Cardiac muscle cell (in vitro differentiated cells and primary cell): Measurements from ENCODE around the gene MRRF. TPM values are rescaled to one million over a fixed set of nuclear protein-coding genes. Genes with fewer than 3 reads are reported as not detected.
A peak's percentile ranks its signal among the peaks of the same experiment; 100 is the strongest.

Source experiments
- DNase-seq, 2 donors: peaks; one replicate each; pipeline versions ENCODE4 v3.0.0 to v3.0.0-alpha.2; 2010 to 2017; ENCODE audit warnings: low read depth in 1 of 2, low spot score in 1 of 2
- H3K27ac ChIP-seq: fragments of 200-600 bp; sonication (generic); 2 replicates; pipeline ENCODE4 v1.5.1; 2016
- H3K27me3 ChIP-seq: fragments of 200-600 bp; sonication (generic); 2 replicates; pipeline ENCODE4 v1.6.0; 2016; ENCODE audit warnings: control low read depth
- H3K36me3 ChIP-seq: fragments of 200-600 bp; sonication (generic); 2 replicates; pipeline ENCODE4 v1.5.1; 2016; ENCODE audit warnings: control low read depth
- H3K4me1 ChIP-seq: fragments of 200-600 bp; sonication (generic); 2 replicates; pipeline ENCODE4 v1.8.1; 2017; ENCODE audit warnings: low read depth, mild to moderate bottlenecking, mixed run types
- H3K4me3 ChIP-seq: fragments of 200-600 bp; sonication (generic); 2 replicates; pipeline ENCODE4 v1.5.1; 2016; ENCODE audit warnings: mild to moderate bottlenecking
- H3K9me3 ChIP-seq: fragments of 200-600 bp; sonication (generic); 2 replicates; pipeline ENCODE4 v1.5.1; 2017; ENCODE audit warnings: low read depth, mild to moderate bottlenecking, control low read depth
- polyA plus RNA-seq: library from polyadenylated mRNA; unstranded; fragments of >200 nt; fragmentation: Nextera tagmentation; extraction: Ambion mirVana; gene quantifications from 2 replicates; pipeline ENCODE4 v1.2.1, GENCODE V29; 2016
- total RNA-seq: library from RNA; depleted of rRNA; stranded (reverse); fragments of >200 nt; gene quantifications from 2 replicates; pipeline ENCODE4 v1.2.3, GENCODE V29; 2016
- TF ChIP-seq, protein P1 (sequence below): IDR thresholded peaks from 2 replicates; pipeline ENCODE4 v1.5.1; 2012; ENCODE audit warnings: low read depth, mild to moderate bottlenecking, low read length

The MRRF gene
- total and polyA plus RNA-seq, 2 experiments from 2014 or later, result 44.4 to 45.5 TPM

DNA sequence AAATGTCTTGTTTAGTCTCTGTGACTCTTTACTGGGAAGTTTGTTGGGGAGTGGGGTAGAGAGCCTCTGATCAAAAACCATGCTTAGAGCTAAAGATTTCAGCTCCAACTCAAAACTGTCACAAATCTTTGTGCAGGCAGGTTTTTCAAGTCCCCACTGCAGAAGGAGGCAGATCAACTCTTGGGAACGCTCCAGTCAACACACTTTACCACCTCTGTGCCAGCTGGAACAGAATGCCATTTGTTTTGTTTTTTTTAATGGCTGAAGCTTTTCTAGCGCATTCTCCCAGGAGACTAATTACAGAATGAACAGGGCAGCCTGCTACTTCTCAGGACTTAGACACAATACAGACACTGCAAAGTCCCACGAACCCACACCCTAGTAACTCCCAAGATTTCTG, 18.0 kb upstream of the MRRF start:
- peaks cover 65% of the 10 kb centered on the region for H3K36me3 ChIP-seq
- H3K4me1 ChIP-seq, result no peaks in the 10 kb centered on the region
- TF ChIP-seq, protein P1, sequence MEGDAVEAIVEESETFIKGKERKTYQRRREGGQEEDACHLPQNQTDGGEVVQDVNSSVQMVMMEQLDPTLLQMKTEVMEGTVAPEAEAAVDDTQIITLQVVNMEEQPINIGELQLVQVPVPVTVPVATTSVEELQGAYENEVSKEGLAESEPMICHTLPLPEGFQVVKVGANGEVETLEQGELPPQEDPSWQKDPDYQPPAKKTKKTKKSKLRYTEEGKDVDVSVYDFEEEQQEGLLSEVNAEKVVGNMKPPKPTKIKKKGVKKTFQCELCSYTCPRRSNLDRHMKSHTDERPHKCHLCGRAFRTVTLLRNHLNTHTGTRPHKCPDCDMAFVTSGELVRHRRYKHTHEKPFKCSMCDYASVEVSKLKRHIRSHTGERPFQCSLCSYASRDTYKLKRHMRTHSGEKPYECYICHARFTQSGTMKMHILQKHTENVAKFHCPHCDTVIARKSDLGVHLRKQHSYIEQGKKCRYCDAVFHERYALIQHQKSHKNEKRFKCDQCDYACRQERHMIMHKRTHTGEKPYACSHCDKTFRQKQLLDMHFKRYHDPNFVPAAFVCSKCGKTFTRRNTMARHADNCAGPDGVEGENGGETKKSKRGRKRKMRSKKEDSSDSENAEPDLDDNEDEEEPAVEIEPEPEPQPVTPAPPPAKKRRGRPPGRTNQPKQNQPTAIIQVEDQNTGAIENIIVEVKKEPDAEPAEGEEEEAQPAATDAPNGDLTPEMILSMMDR, result no peak
- H3K27me3 ChIP-seq, result no peaks in the 10 kb centered on the region
- H3K4me3 ChIP-seq, result no peak overlapping the region
- H3K9me3 ChIP-seq, result no peaks in the 10 kb centered on the region
- no peak overlapping the region for H3K27ac ChIP-seq
- DNase-seq, result no peak

DNA sequence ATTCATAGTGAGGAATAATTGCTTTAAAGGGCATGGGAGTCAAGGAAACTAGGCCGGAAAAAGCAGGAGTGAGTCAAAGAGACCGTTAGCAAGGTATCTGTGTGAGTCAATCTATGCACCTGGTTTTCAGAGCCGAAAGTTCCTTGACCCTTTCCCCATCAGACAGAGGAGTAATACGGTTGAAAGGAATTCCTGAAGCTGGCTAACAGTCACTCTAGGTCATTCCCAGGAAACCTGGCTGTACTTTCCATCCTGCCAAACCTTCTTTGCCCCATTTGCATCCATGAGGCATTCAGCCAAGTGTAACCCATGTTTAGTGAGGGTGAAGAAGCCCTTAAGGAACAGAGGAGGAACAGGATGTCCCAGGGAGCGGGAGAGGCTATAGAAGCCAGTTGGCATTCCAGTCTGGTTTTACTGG, 16.2 kb upstream of the MRRF start:
- H3K4me3 ChIP-seq, result no peak overlapping the region
- H3K36me3 ChIP-seq, result peaks cover 52% of the 10 kb centered on the region
- H3K27ac ChIP-seq, result no peak overlapping the region
- TF ChIP-seq, protein P1, result no peak
- DNase-seq, result no peak
- no peaks in the 10 kb centered on the region for H3K27me3 ChIP-seq
- no peaks in the 10 kb centered on the region for H3K4me1 ChIP-seq
- no peaks in the 10 kb centered on the region for H3K9me3 ChIP-seq

DNA sequence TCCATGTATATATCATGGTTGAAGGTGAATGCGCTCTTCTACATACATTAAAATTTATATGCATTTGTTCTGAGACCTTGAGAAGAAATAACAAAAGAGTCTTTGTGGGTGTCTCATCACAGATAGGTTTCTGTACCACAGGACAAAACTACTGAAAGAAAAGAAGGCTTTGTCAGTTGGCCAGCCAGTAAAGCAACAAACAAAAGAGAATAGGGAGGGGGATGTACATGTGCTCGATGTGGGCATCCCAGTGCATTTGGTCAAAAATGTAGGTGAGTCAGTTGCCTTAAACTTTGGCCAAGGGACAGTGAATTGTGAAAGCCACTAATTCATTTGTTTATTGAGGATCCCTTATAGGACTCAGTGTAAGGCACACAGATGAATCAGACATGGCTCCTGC, 13.3 kb upstream of the MRRF start:
- DNase-seq, result no peak
- Histone ChIP-seq H3K4me3 (no peak overlapping the region), H3K27ac (no peak overlapping the region), H3K9me3 (no peaks in the 10 kb centered on the region), H3K27me3 (no peaks in the 10 kb centered on the region), H3K36me3 (peaks cover 26% of the 10 kb centered on the region), H3K4me1 (no peaks in the 10 kb centered on the region)
- TF ChIP-seq, protein P1, result no peak

DNA sequence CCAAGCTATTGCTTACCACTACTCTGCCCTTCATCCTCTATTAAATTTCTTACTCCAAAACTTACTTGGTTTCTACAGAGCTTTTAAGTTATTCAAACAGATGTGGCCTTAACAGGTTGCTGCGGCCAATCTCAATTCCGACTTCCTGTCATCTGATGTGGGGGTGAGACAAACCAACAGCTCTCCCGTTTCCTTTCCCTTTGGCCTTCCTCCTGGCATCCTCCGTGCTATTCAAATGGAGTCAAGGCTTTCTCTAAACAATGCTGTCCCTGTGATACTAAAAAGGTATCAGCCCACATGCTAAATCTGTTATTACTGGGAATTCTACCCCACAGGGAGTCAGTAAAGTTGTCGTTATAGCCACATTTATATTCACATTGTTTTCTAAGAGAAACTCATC, 11.9 kb upstream of the MRRF start:
- TF ChIP-seq, protein P1, result no peak
- H3K9me3 ChIP-seq, result no peaks in the 10 kb centered on the region
- DNase-seq, result peak in 1 of 2 donors; percentile 39
- H3K36me3 ChIP-seq, result peaks cover 19% of the 10 kb centered on the region
- H3K4me1 ChIP-seq, result no peaks in the 10 kb centered on the region
- H3K4me3 ChIP-seq, result no peak overlapping the region
- no peaks in the 10 kb centered on the region for H3K27me3 ChIP-seq
- no peak overlapping the region for H3K27ac ChIP-seq

DNA sequence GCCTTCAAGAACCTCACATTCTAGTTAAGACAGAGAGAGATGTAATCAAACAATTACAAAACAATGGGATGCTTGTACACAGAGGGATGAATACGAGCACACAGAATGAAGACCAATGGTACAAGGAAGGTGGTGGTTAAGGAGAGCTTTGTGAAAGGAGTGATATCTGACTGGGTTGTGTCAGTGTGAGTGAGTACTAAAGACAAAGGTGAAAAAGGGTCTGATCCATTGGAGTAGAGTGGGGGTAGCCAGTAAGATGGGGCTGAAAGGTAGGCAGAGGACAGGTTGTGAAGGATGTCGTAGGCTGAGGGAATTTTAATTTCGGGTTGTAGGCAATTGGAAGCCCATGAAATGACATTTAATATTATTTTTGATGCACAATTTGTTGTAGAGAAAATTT, 9.9 kb upstream of the MRRF start:
- Histone ChIP-seq H3K36me3 (peaks cover 22% of the 10 kb centered on the region), H3K27me3 (no peaks in the 10 kb centered on the region), H3K4me3 (no peak overlapping the region), H3K9me3 (no peaks in the 10 kb centered on the region), H3K4me1 (no peaks in the 10 kb centered on the region), H3K27ac (no peak overlapping the region)
- TF ChIP-seq, protein P1, result no peak
- no peak for DNase-seq

DNA sequence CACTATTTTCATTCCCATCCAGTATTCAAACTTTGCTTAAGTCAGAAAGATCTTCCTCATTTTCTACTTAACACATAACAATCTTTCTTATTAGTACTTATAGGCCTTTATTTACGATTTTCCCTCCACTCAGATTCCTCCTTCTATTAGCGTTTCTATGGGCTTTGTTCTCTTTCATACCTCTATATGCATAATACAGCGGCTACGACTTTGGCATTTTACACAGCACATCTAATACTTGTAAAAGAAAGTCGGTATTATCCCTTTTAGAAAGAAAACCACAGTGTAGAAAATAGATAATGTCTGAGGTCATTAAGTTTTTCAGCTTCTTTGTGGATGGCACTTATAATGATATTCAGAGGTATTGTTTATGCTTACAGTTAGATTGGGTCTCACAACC, 8.5 kb upstream of the MRRF start:
- Histone ChIP-seq H3K9me3 (no peaks in the 10 kb centered on the region), H3K4me1 (no peaks in the 10 kb centered on the region), H3K27me3 (no peaks in the 10 kb centered on the region), H3K4me3 (no peak overlapping the region), H3K27ac (no peak overlapping the region), H3K36me3 (peaks cover 25% of the 10 kb centered on the region)
- TF ChIP-seq, protein P1, result no peak
- no peak for DNase-seq
